H9 (cell line): ENCODE data around the gene UNC13C. TPM values are rescaled to one million over a fixed set of nuclear protein-coding genes. Genes with fewer than 3 reads are reported as not detected.

ENCODE experiments used
- DNase-seq: peaks from one replicate; pipeline ENCODE4 v3.0.0-alpha.2; 2017
- H2AFZ ChIP-seq: one replicate; pipeline ENCODE4 v1.6.1; 2013; ENCODE audit warnings: mild to moderate bottlenecking, low read length, control low read depth, moderate library complexity
- H2AK5ac ChIP-seq: 2 replicates; pipeline ENCODE4 v1.6.1; 2013; ENCODE audit warnings: low read length, control low read depth, mixed read lengths; ENCODE audit not compliant: insufficient read length
- H2BK120ac ChIP-seq: one replicate; pipeline ENCODE4 v1.6.1; 2013; ENCODE audit warnings: low read depth, mild to moderate bottlenecking, low read length, control low read depth, inconsistent platforms; ENCODE audit not compliant: poor library complexity, severe bottlenecking
- H2BK12ac ChIP-seq: 2 replicates; pipeline ENCODE4 v1.6.1; 2013; ENCODE audit warnings: low read length, control low read depth, mixed read lengths, low read depth; ENCODE audit not compliant: insufficient read length
- H2BK15ac ChIP-seq: 2 replicates; pipeline ENCODE4 v1.6.1; 2013; ENCODE audit warnings: low read depth, low read length, control low read depth
- H2BK20ac ChIP-seq: one replicate; pipeline ENCODE4 v1.6.1; 2013; ENCODE audit warnings: low read depth, mild to moderate bottlenecking, low read length, control low read depth, inconsistent platforms; ENCODE audit not compliant: poor library complexity, severe bottlenecking
- H2BK5ac ChIP-seq: 2 replicates; pipeline ENCODE4 v1.6.1; 2013; ENCODE audit warnings: low read length, control low read depth, mixed read lengths; ENCODE audit not compliant: insufficient read length
- H3K14ac ChIP-seq: 2 replicates; pipeline ENCODE4 v1.6.1; 2013; ENCODE audit warnings: low read length, control low read depth; ENCODE audit not compliant: insufficient read depth
- H3K18ac ChIP-seq: 2 replicates; pipeline ENCODE4 v1.6.1; 2013; ENCODE audit warnings: low read depth, mild to moderate bottlenecking, mixed read lengths, low read length, control low read depth; ENCODE audit not compliant: insufficient read length
- H3K23ac ChIP-seq: 2 replicates; pipeline ENCODE4 v1.6.1; 2013; ENCODE audit warnings: low read length, control low read depth, mixed read lengths, low read depth; ENCODE audit not compliant: insufficient read length
- H3K23me2 ChIP-seq: 2 replicates; pipeline ENCODE4 v1.6.1; 2013; ENCODE audit warnings: low read depth, mild to moderate bottlenecking, mixed read lengths, low read length, control low read depth; ENCODE audit not compliant: insufficient read length, poor library complexity, severe bottlenecking
- H3K27ac ChIP-seq: 2 replicates; pipeline ENCODE4 v1.5.1; 2013; ENCODE audit warnings: low read length, control low read depth, mixed read lengths, low read depth; ENCODE audit not compliant: insufficient read length
- H3K27me3 ChIP-seq: 2 replicates; pipeline ENCODE4 v1.6.1; 2013; ENCODE audit warnings: low read length, control low read depth, inconsistent platforms; ENCODE audit not compliant: insufficient read depth
- H3K4ac ChIP-seq: 2 replicates; pipeline ENCODE4 v1.6.1; 2013; ENCODE audit warnings: low read depth, mild to moderate bottlenecking, control low read depth, inconsistent platforms, low read length, moderate library complexity
- H3K4me1 ChIP-seq: 2 replicates; pipeline ENCODE4 v1.6.1; 2013; ENCODE audit warnings: low read length, control low read depth, inconsistent platforms; ENCODE audit not compliant: insufficient read depth
- H3K4me2 ChIP-seq: 2 replicates; pipeline ENCODE4 v1.6.1; 2013; ENCODE audit warnings: low read length, control low read depth, mixed read lengths; ENCODE audit not compliant: insufficient read length, insufficient read depth
- H3K56ac ChIP-seq: 2 replicates; pipeline ENCODE4 v1.6.1; 2013; ENCODE audit warnings: low read depth, mild to moderate bottlenecking, mixed read lengths, low read length, control low read depth; ENCODE audit not compliant: insufficient read length
- H3K79me1 ChIP-seq: 2 replicates; pipeline ENCODE4 v1.6.1; 2013; ENCODE audit warnings: low read depth, mild to moderate bottlenecking, moderate library complexity, low read length, control low read depth, inconsistent platforms; ENCODE audit not compliant: insufficient read depth, poor library complexity, severe bottlenecking
- H3K79me2 ChIP-seq: 2 replicates; pipeline ENCODE4 v1.6.1; 2013; ENCODE audit warnings: low read length, control low read depth, inconsistent platforms; ENCODE audit not compliant: insufficient read depth
- H3K9ac ChIP-seq: 2 replicates; pipeline ENCODE4 v1.6.1; 2013; ENCODE audit warnings: low read length, control low read depth, mixed read lengths; ENCODE audit not compliant: insufficient read length; ENCODE audit errors: extremely low read depth
- H3K9me3 ChIP-seq: one replicate; pipeline ENCODE4 v1.6.1; 2013; ENCODE audit warnings: low read depth, low read length, inconsistent platforms; ENCODE audit not compliant: control insufficient read depth
- H3T11ph ChIP-seq: one replicate; pipeline ENCODE4 v1.6.1; 2013; ENCODE audit warnings: mild to moderate bottlenecking, low read length, control low read depth, inconsistent platforms
- H4K20me1 ChIP-seq: one replicate; pipeline ENCODE4 v1.6.1; 2013; ENCODE audit not compliant: control insufficient read depth, insufficient read length, insufficient read depth
- H4K5ac ChIP-seq: 2 replicates; pipeline ENCODE4 v1.6.1; 2013; ENCODE audit warnings: low read depth, mild to moderate bottlenecking, mixed read lengths, low read length, control low read depth; ENCODE audit not compliant: insufficient read length
- H4K8ac ChIP-seq: replicated peaks from 2 replicates; pipeline ENCODE4 v1.6.1; 2013; ENCODE audit warnings: low read length, control low read depth, mixed read lengths, low read depth; ENCODE audit not compliant: insufficient read length
- H4K91ac ChIP-seq: 2 replicates; pipeline ENCODE4 v1.6.1; 2013; ENCODE audit warnings: low read depth, mild to moderate bottlenecking, moderate library complexity, mixed read lengths, low read length, control low read depth; ENCODE audit not compliant: insufficient read length
- H3K27ac Mint-ChIP-seq, 3 experiments: 2 replicates in 2 of 3; 3 replicates in 1 of 3; pipeline ENCODE4 v1.8.0; 2020 to 2021; ENCODE audit warnings: mixed read lengths in 3 of 3, mild to moderate bottlenecking in 1 of 3, moderate library complexity in 1 of 3
- H3K27me3 Mint-ChIP-seq: 2 replicates; pipeline ENCODE4 v1.8.0; 2021; ENCODE audit warnings: low read depth, mild to moderate bottlenecking, moderate library complexity, mixed read lengths
- H3K36me3 Mint-ChIP-seq, 3 experiments: 2 replicates in 2 of 3; 3 replicates in 1 of 3; pipeline ENCODE4 v1.8.0; 2020 to 2021; ENCODE audit warnings: low read depth in 3 of 3, mixed read lengths in 3 of 3; ENCODE audit not compliant: insufficient read depth in 1 of 3
- H3K4me1 Mint-ChIP-seq, 2 experiments: 2 replicates each; pipeline ENCODE4 v1.8.0; 2020; ENCODE audit warnings: mixed read lengths in 2 of 2
- H3K4me3 Mint-ChIP-seq, 2 experiments: 2 replicates in 1 of 2; 3 replicates in 1 of 2; pipeline ENCODE4 v1.8.0; 2020 to 2021; ENCODE audit warnings: mild to moderate bottlenecking in 2 of 2, mixed read lengths in 2 of 2, moderate library complexity in 1 of 2
- H3K9me3 Mint-ChIP-seq, 2 experiments: 2 replicates in 1 of 2; 3 replicates in 1 of 2; pipeline ENCODE4 v1.8.0; 2020; ENCODE audit warnings: mild to moderate bottlenecking in 2 of 2, mixed read lengths in 2 of 2, moderate library complexity in 1 of 2
- WGBS: extraction: QIAGEN DNeasy Blood & Tissue Kit; methylation state at CpG from one replicate; pipeline ENCODE4 v1.1.7; 2013; ENCODE audit warnings: missing lambda C conversion rate, low lambda C conversion rate, mixed read lengths; ENCODE audit not compliant: insufficient read length; ENCODE audit errors: extremely low coverage; 5-methylcytosine and 5-hydroxymethylcytosine counted together
- total RNA-seq: library from RNA; stranded (reverse); gene quantifications from 2 replicates; pipeline ENCODE4 v1.2.1, GENCODE V29; 2021
- TF ChIP-seq, protein P1 (sequence below): fragments of 200-600 bp; sonication (generic); conservative IDR thresholded peaks from 3 replicates; pipeline ENCODE4 v1.8.0; 2021; ENCODE audit warnings: antibody characterized with exemption, mild to moderate bottlenecking

UNC13C gene
- total RNA-seq, 1 experiment from 2014 or later: 0.02 TPM

DNA sequence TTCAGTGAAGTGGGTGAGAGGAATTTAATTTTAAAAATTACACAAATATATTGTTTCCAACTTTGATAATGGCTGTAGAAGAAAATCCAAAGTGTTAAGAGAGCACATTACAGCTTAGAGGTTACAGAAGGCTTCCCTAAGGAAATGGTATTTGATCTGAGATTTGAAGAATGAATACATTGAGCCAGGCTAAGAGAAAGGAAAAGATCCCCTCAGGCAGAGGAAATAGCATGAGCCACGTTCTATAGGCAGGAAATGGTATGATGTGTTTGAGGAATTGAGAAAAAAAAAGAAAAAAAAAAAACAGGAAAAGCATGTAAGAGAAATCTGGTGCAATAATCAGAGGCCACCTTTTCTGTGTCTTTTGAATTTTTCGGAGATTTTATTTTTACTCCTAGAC lies 48.6 kb downstream of the UNC13C start:
- no peaks in the 10 kb centered on the region for H3K27me3 Mint-ChIP-seq
- H3K4me2 ChIP-seq: no peak overlapping the region
- H3K27me3 ChIP-seq: no peaks in the 10 kb centered on the region

More for the DNA sequence above, 48.6 kb downstream of the UNC13C start:
- H2BK120ac ChIP-seq: no peak overlapping the region
- H2BK5ac ChIP-seq: no peak overlapping the region
- TF ChIP-seq, protein P1, sequence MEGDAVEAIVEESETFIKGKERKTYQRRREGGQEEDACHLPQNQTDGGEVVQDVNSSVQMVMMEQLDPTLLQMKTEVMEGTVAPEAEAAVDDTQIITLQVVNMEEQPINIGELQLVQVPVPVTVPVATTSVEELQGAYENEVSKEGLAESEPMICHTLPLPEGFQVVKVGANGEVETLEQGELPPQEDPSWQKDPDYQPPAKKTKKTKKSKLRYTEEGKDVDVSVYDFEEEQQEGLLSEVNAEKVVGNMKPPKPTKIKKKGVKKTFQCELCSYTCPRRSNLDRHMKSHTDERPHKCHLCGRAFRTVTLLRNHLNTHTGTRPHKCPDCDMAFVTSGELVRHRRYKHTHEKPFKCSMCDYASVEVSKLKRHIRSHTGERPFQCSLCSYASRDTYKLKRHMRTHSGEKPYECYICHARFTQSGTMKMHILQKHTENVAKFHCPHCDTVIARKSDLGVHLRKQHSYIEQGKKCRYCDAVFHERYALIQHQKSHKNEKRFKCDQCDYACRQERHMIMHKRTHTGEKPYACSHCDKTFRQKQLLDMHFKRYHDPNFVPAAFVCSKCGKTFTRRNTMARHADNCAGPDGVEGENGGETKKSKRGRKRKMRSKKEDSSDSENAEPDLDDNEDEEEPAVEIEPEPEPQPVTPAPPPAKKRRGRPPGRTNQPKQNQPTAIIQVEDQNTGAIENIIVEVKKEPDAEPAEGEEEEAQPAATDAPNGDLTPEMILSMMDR: no peak
- H3T11ph ChIP-seq: no peak overlapping the region
- Mint-ChIP-seq H3K36me3 (no peaks in the 10 kb centered on the region), H3K9me3 (peaks cover 0 to 2% of the 10 kb centered on the region in 2 experiments; a peak in 4 of 5 replicates), H3K4me1 (peaks cover 7% of the 10 kb centered on the region in 2 experiments), H3K27ac (no peak overlapping the region), H3K4me3 (no peak overlapping the region)
- H3K4me1 ChIP-seq: no peaks in the 10 kb centered on the region; the same call in 1 of the 2 replicates
- no peaks in the 10 kb centered on the region for H3K79me2 ChIP-seq
- no peak overlapping the region for H3K56ac ChIP-seq
- H3K23me2 ChIP-seq: no peaks in the 10 kb centered on the region
- H3K9ac ChIP-seq: no peak overlapping the region
- no CpG with 5 or more reads among the region's 2 CpGs for WGBS
- H2AK5ac ChIP-seq: no peak overlapping the region
- H3K14ac ChIP-seq: no peak overlapping the region
- H4K20me1 ChIP-seq: no peaks in the 10 kb centered on the region
- no peak overlapping the region for H3K23ac ChIP-seq
- no peak overlapping the region for H4K91ac ChIP-seq
- no peak overlapping the region for H3K4ac ChIP-seq
- no peak overlapping the region for H4K8ac ChIP-seq
- H2BK12ac ChIP-seq: no peak overlapping the region
- H4K5ac ChIP-seq: no peak overlapping the region
- H2BK15ac ChIP-seq: no peak overlapping the region
- no peak overlapping the region for H3K27ac ChIP-seq
- DNase-seq: no peak
- H3K18ac ChIP-seq: no peak overlapping the region
- H2BK20ac ChIP-seq: no peak overlapping the region
- H3K79me1 ChIP-seq: no peaks in the 10 kb centered on the region
- H2AFZ ChIP-seq: no peak overlapping the region
- no peaks in the 10 kb centered on the region for H3K9me3 ChIP-seq
